Measurements from ENCODE around the gene TM4SF18.
"Not testable (repeated sequence)": the region's sequence is repeated elsewhere in the genome, so short reads cannot be mapped to it uniquely, and the experiment has no call there.

The TM4SF18 gene, protein sequence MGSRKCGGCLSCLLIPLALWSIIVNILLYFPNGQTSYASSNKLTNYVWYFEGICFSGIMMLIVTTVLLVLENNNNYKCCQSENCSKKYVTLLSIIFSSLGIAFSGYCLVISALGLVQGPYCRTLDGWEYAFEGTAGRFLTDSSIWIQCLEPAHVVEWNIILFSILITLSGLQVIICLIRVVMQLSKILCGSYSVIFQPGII

DNA sequence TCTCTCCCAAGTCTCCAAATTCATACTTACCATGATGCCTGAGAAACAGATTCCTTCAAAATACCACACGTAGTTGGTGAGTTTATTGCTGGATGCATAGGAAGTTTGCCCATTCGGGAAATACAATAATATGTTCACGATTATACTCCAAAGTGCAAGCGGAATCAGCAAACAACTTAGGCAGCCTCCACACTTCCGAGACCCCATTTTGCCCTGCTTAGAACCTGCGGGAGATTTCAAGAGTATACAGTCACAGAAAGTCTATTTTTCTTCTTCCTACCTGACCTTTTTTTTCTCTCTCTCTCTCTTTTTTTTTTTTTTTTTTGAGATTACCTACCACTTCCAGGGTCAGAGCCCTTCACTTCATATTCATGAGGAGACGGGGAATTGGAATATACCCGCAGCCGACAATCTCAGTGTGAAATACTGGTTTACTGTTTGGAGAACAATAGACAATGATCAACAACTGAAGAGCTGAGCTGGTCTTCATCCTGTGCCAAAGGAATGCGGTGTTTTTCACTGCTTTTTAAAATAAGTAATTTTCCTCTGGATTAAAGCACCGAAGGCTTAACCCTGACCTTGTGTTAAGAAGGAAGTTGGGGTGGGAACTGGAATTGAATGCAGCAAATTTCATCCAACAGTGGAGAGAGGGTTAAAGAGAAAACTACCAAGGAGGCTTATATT lies at the start of gene TM4SF18:
TSS of gene TM4SF18 (minus strand) at position 461 of the 684 bp plus-strand sequence. CDS start at position 207, 254 bp downstream.
- no peak for DNase-seq (ENCODE audit: low read depth)

DNA sequence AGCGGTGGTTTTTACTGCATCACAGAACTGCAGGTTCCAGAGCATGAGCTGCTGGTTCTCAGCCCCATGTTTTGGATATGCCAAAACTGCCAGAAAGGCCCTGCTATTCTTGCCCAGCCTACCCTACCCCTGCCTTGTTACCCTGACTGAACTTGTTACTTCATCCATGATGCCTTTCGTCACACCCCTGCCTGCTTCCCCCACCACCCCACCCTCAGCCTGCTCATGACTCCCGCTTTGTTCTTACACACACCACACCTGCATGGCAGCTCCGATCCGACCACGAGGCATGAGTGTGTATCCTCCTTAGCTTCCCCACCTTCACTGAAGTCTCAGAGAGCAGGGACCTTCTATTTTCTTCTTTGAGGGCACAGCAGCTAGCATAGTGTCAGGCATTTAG lies 49.1 kb upstream of the TM4SF18 start:
- no peak for DNase-seq (ENCODE audit: low read depth)

DNA sequence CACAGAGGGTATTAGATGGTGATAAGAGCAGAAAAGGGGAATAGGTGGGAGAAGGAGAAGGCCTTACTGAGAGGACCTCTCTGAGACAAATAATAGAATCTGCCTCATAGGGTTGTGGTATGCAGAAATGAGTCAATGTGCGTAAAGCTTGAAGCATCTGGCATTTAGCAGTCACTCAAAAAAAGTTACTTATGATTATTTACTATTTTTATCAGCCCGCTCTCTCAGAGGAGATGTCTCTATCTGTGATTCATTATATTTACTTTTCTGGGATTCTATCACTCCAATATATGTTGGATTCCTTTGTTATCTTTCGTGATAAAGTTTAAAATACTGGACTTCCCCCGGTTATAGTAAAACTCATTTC lies 48.6 kb upstream of the TM4SF18 start:
- DNase-seq (ENCODE audit: low read depth), result no peak

DNA sequence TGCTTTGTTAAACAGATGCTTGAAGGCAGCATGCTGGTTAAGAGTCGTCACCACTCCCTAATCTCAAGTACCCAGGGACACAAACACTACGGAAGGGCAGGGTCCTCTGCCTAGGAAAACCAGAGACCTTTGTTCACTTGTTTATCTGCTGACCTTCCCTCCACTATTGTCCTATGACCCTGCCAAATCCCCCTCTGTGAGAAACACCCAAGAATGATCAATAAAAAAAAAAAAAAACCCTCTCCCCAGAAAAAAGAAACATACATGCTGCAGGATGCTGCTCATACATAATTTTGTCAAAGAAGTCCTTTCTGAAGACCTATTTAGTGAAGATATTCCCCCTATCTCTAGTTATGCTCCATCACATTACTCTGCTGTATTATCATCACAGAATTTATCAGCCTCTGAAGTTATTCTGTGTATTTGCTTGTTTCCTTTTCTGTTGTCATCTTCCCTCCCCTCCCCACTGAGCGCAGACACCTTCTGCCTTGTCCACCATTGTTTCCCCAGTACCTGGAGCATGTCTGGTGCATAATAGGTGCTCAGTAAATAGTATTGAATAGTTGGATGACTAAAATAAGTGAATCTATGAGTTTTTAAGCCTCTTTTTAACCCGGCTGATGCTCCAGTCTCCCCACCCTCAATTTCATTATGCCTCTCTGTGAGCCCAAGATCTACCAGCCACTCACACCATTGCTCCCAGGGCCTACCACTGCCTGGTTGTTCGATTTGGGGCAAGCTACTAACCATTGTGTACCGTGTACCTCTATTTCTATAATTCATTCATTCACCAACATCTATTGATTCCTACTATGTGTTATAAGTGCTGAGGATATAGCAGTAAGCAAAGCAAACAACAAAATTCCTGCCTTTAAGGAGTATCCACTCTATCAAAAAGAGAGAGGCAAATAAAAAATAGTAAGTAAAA lies 48.0 kb upstream of the TM4SF18 start:
- no peak for DNase-seq (ENCODE audit: low read depth)

DNA sequence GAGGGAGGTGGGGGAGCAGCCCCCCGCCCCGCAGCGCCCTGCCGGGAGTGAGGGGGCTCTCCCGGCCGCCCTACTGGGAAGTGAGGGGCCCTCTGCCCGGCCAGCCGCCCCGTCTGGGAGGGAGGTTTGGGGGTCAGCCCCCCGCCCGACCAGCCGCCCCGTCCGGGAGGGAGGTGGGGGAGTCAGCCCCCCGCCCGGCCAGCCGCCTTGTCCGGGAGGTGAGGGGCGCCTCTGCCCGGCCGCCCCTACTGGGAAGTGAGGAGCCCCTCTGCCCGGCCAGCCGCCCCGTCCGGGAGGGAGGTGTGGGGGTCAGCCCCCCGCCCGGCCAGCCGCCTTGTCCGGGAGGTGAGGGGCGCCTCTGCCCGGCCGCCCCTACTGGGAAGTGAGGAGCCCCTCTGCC lies 46.8 kb upstream of the TM4SF18 start:
- DNase-seq (ENCODE audit: low read depth), result not testable (repeated sequence)

DNA sequence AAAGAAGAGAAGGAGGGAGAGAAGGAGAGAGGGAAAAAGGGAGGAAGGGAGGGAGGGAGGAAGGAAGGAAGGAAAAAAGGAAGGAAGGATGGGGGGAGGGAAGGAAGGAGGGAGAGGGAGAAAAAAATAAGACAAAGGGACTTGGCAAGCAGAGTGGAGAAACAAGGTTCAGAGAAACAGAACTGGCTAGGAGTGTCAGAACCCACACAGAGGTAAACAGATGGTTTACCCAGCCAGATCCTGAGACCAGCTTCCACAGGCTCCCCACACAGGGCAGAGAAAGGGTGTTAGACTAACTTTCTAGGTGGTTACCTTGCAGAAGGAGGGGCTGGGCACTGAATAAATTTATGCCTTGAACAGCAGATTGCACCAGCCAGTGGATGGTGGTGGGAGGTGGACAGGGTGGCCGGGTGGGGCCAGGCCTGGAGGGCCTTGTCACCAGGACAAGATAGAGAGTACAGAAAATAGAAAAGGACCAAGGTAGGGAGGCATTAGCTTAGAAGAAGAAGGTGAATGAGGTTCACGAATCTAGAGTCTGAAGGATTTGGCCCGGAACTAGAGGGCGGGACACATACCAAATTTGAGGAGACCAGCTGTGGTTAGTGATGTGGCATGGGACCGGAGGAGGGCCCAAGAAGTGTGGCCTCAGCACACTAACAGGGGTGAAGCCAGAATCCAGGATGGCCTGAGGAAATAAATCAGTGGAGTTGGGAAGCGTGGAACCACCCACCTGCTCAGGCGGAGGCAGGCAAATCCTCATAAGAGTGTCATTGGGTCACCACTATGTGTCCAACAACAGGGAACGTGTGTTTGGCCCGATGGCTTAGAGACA lies 45.3 kb upstream of the TM4SF18 start:
- DNase-seq (ENCODE audit: low read depth), result no peak

DNA sequence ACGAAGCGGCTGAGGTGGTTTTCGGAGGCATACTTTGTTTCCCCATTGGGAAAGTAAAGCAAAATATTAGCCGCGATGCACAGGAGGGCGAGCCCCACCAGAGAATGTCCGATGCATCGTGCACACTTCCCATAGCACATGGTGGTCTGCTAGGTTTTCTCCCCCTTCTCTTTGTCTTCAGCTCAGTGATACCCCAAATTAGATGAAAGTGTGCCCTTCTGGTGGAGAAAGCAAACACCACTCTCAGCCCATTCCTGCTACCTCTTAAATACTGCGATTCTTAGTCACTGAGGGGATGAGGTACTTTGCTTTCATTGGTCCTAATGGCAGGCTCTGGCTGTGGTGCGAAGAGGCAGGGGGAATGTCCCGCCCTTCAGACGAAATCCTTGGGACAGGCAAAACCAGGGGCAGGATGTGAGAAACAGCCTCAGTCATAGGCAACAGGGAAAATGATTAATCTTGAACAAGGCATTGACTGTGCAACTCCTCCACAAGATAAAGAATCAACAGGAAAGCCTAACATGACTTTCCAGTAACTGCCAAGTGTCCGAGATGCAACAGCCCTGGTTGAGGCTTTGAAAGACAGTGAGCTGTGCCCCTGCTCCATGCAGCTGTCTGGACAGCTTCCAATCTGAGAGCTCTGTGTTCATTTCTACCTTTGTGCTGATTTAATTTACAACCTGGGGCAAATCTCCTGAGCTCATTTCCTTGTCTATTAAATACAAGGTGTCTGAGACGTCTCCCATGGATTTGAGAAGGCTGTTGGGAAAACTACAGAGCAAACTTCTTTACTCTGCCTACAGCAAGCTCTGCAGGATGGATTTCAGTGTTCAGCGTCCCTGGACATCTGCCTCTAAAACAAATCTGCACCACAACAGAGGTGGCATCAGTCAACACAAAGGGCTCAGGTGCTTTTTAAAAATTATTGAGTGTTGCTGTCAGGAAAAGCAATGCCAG lies 44.2 kb upstream of the TM4SF18 start, which contains the start of gene TM4SF1:
TSS of gene TM4SF1 (minus strand) at position 242 of the 957 bp plus-strand sequence. CDS start at position 140, 102 bp downstream.
- no peak for DNase-seq (ENCODE audit: low read depth)

DNA sequence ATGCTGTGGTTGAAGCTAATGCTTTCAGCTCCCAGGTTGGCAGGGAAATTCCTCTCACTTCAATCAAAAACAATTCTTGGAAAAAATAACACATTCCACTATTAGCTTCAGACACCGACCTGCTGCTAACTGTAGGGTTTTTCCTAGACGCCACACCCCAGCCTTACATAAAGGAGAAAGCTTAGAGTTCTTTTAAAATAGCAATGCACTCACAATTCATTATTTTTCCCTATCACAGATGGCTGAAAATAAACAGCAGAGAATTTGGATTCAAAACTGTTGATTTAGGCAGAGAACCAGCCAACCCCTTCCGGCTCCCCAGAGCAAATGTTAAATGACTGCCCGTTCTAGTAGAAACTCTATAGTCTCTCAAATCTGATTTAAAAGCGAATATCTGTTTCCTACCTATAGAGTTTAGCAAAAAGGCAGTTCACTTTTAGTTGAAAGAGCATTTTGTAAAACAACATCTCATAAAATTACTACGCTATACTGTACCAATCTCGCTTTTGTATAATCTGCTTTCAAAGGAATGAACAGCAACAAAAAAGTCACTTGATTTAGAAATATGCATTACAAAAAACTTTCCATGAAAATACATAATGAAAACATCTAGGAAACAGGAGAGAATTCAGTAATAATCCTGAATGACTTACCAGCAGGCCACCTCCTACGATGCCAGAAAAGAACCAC lies 43.4 kb upstream of the TM4SF18 start:
- DNase-seq (ENCODE audit: low read depth), result no peak

DNA sequence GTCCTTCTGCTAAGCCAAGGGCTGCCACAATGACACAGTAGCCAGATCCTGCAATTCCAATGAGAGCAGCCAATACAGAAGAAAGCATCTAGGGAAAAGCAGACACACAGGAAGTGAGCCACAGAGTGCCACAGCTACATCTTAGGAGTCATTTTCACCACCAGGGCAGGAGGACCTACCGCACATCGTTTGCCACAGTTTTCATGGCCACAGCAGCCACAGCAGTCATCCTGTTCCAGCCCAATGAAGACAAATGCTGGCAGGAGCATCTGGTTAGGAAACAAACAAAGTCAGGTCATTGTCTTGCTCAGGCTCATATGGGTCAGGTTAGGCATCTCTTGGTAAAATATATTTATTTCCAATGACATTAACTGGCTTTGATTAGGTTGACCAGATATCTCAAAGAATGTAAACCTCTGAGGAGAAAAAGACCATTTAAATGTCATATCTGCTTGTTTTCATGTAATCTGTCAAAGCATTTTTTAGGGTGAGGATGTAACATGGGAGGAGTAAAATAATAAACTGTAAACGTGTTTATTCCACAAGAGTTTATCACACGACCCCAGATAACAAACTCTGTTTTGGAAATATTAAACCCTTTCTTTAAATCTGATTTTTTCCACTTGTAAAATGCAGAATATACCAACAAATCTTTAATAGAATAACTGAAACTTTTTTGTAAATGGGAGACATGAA lies 42.2 kb upstream of the TM4SF18 start:
- DNase-seq (ENCODE audit: low read depth), result no peak

DNA sequence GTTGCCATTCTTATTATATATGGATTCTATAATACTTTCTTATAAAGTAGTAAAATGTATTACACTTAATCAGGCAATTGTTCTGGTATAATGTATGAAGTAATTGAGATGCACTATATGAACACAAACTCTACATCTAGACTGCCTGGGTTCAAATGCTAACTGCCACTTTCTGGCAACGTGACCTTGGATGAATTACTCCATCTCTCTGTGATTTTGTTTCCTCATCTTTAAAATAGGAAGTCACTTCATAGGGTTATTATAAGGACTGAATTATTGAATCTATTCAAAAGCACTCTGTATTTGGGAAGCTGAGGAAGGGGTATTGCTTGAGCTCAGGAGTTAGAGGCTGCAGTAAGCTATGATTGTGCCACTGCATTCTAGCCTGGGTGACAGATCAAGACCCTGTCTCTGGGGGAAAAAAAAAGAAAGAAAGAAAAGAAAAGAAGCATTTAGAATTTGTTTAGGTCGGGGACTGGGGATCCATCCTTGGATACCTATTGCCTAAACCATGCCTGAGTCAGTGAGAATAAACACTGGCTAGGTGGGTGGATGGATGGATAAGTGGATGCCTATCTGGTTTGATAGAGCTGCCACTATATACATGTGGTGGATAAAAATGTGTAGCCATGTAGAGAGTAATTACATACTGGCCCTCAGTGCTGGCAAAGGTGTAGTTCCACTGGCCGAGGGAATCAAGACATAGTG lies 41.5 kb upstream of the TM4SF18 start:
- no peak for DNase-seq (ENCODE audit: low read depth)

DNA sequence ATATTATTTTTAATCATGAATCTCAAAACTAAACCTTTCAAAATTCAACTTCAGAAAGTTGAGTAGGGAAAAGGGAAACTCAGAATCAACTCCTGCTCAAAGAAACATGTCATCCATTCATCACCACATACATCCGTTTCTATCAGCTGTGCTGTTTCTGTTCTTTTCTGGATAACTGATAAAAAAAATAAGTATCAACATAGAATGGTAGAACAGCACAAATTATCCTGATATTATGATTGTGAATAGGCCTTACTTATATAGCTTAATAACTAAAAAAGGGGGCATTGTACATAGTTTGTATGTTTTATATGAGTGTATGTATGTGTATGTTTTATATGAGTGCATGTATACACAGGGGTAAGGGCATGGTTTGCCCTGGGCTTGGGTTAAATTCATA lies 41.0 kb upstream of the TM4SF18 start:
- no peak for DNase-seq (ENCODE audit: low read depth)

DNA sequence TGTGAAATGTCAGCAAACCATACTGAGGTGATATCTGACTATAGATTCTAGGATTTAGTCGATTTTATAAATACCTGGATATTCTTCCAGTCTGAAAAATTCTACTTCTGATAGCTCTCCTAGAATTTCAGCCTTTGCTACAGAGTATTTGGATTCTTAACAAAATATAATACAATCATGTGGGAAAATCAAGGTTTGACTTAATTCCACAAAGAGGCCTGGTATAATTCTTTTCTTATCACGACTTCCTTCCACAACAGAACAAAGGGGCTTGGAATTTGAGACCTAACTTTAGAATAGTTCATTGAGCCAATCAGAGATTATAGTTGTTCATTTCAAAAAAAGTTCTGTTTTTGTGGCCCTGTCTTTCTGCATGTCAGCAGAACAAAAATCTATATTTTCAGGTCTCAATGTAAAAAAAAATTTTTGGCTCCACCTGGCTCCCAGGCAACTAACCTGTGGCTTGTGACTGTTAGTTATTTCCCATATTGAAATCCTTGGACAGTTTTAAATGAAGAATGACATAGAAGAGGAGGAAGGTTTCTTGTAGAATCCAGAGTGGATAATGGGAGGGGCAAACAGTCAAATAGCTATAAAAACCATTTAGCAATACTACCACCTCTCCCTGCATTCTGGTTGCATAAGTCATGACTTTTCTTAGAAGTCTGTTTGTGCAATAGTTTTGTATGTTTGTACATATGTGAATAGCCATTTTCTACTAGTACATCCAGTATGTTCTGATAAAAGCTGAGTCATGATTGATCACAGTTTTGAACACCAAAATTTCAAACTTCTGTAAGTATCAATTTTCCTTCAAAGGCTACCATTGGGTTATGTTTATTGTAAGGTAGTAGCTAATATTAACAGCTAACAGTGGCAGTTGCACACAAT lies 40.0 kb upstream of the TM4SF18 start:
- DNase-seq (ENCODE audit: low read depth), result no peak

DNA sequence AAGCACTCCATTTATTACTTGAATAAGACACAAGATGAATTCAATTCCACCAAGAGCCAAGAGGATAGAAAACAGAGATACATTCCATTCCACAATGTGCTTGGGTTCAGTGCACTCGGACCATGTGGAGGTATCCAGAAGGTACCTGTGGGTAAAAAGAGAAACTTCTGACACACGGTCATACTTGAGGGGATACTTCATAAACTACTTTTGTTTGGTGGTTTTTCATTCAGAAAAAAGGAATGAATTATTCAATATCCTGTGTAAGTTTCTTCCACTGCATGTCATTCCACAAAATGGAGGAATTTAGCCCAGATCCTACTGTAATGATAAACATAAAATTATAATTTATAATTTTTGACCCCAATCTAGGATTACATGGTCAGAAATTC lies 38.3 kb upstream of the TM4SF18 start:
- no peak for DNase-seq (ENCODE audit: low read depth)

DNA sequence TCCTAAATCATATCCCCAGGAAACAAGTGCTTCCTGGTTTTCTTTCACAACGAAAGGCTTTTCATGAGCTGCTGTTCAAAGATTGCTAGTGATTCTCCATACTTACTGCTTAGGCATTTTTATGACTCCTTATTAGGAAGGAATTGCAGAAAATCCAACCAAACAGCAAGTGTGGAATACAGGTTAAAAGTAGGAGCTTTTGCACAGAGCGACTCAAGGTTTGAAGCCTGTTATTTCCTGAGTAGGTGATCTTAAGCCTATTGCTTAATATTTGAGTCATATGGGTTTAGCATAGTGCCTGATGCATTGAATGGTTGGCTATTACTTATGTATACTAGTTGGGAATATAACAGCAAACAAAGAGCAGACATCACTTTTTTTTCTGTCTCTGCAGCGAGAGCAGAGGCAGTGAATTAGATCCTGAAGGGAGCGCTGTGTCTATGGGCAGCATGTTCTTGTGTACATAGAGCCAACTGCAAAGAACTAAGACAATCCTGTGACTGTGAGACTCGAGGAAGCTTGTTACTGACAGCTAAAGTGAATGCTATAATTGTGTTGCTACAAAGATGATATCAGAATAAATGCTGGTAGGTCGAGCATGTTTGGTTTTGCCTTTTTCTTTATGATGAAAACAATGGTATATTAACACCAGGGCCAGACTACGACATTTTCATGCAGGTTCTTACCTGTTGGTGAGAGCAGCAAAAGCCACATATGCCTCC lies 37.7 kb upstream of the TM4SF18 start:
- DNase-seq (ENCODE audit: low read depth), result no peak

DNA sequence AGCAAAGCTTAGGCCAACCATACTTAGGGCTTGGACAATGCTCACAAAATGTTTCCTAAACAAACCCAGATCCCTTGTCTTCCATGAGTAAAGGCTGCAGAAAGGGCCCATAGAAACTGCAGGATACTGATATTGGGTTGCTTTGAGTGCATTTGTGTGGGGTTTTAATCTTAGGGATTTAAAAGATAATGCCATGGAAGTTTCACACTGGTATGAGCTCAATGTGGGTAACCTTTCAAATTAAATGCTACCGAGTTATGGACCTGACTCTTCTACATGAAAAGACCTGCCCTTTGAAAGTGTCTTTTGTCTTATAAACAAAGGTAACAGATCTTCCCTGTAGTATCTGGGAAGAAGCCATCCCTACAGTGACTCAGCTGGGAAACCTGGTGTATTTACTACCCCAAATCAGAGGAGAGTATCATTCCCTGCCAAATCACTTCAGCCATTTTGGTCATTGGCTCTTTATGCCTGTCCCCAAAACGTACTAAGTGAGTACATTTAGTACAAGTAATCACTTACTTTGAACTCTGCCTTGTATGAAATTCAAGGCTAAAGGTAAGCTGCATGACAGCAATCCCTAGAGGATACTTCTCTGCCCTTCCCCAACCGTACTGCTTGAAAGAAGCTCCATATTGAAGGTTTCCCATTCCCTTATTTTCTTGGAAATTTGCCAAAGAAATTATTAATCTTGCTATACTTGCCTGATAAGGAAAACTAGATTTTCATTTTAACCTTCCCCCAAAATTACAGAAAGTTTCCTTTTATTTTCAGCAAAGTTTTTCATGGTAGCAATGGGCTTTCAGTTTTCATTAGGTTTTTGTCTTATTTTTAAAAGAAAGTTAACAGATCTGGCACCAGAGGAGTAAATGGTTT lies 36.8 kb upstream of the TM4SF18 start:
- DNase-seq (ENCODE audit: low read depth), result no peak

Measured in activated gamma-delta T cell treated with anti-CD3 and anti-CD28 coated beads, Interleukin-2, amount 50 U/mL, for 16 hours (primary cell).